ENCODE results near the gene KRT35. TPM values are rescaled to one million over a fixed set of nuclear protein-coding genes. Genes with fewer than 3 reads are reported as not detected.
A peak's percentile ranks its signal among the peaks of the same experiment; 100 is the strongest.

KRT35 gene
- total RNA-seq, 2 experiments from 2014 or later = not detected

DNA sequence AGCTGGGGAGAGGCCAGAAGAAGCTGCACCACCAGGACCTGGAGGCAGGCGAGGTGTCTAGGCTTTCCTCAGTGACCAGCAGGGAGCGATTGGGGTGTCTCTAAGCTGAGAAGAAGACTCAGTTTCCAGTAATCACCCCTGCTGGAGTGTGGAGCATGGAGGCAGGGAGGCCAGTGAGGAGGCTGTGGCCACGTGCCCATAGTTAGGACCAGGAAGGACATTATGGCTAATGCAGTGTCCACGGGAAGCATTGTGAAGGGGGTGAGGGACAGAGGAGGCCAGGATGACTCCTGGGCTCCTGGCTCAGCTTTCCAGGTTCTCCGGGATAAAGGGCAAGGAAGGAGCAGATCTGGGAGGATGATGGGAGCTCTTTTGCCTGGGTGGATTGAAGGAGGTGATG is 18.8 kb upstream of the KRT35 start:
- no peak overlapping the region for H3K4me3 ChIP-seq (ENCODE audit: low read length)
- no peak overlapping the region for H3K27ac ChIP-seq (ENCODE audit: low read depth in 1 of 2, low read length in 2 of 2)
- no peaks in the 10 kb centered on the region for H3K27me3 ChIP-seq (ENCODE audit: control insufficient read depth in 1 of 2, insufficient read depth in 2 of 2, low read length in 2 of 2)
- peaks cover 16% of the 10 kb centered on the region for H3K4me1 ChIP-seq (ENCODE audit: insufficient read depth, low read length)
- DNase-seq (no peak), ATAC-seq (ENCODE audit: poor library complexity) (no peak)
- H3K4me1 Mint-ChIP-seq (ENCODE audit: low read depth) = peaks cover 18% of the 10 kb centered on the region
- no peaks in the 10 kb centered on the region for H3K27me3 Mint-ChIP-seq
- POLR2A ChIA-PET = no interaction called here
- TF ChIP-seq, protein P1, sequence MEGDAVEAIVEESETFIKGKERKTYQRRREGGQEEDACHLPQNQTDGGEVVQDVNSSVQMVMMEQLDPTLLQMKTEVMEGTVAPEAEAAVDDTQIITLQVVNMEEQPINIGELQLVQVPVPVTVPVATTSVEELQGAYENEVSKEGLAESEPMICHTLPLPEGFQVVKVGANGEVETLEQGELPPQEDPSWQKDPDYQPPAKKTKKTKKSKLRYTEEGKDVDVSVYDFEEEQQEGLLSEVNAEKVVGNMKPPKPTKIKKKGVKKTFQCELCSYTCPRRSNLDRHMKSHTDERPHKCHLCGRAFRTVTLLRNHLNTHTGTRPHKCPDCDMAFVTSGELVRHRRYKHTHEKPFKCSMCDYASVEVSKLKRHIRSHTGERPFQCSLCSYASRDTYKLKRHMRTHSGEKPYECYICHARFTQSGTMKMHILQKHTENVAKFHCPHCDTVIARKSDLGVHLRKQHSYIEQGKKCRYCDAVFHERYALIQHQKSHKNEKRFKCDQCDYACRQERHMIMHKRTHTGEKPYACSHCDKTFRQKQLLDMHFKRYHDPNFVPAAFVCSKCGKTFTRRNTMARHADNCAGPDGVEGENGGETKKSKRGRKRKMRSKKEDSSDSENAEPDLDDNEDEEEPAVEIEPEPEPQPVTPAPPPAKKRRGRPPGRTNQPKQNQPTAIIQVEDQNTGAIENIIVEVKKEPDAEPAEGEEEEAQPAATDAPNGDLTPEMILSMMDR (IDR thresholded peaks at IDR 0.05) = no peak
- no peaks in the 10 kb centered on the region for H3K9me3 Mint-ChIP-seq
- no peak overlapping the region for H3K27ac Mint-ChIP-seq
- intact Hi-C loops (cut with DNase I, micrococcal nuclease) = loop anchor here in 1 of 2 experiments (10.0 kb wide), 1 partner anchor 175 kb away; no protein-coding TSS in a partner anchor
- no peaks in the 10 kb centered on the region for H3K36me3 ChIP-seq (ENCODE audit: insufficient read depth, low read length)
- CTCF ChIA-PET = no interaction called here
- H3K4me3 Mint-ChIP-seq = no peak overlapping the region
- H3K36me3 Mint-ChIP-seq (ENCODE audit: low read depth) = no peaks in the 10 kb centered on the region
- no peaks in the 10 kb centered on the region for H3K9me3 ChIP-seq (ENCODE audit: control insufficient read depth in 1 of 2, insufficient read depth in 1 of 2, low read length in 2 of 2)

DNA sequence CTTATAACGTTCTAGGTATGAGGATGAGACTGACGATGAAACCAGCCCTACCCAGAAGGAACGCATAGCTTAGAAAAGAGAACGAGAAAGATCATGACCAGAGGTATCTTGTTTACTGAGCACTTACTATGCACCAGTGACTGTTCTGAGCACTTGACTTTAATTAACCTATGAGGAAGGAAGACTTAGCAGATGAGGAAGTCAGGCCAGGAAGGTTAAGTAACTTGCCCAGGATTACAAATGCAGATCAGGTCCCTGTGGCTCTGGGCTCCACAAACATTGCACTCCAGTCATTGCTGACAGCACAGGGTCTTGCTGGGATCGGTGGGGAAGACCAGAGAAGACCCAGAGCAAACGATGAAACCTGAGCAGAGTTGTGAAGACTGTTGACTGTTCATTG is 17.3 kb upstream of the KRT35 start:
- no peaks in the 10 kb centered on the region for H3K27me3 ChIP-seq (ENCODE audit: control insufficient read depth in 1 of 2, insufficient read depth in 2 of 2, low read length in 2 of 2)
- H3K36me3 ChIP-seq (ENCODE audit: insufficient read depth, low read length) = no peaks in the 10 kb centered on the region
- no peak overlapping the region for H3K4me3 ChIP-seq (ENCODE audit: low read length)
- ChIA-PET CTCF (no interaction called here), POLR2A (no interaction called here)
- ATAC-seq (ENCODE audit: poor library complexity) (no peak), DNase-seq (peak in 2 of 14 experiments; percentile 41 to 51)
- Mint-ChIP-seq H3K27me3 (no peaks in the 10 kb centered on the region), H3K4me3 (no peak overlapping the region), H3K4me1 (ENCODE audit: low read depth) (peaks cover 22% of the 10 kb centered on the region), H3K9me3 (no peaks in the 10 kb centered on the region), H3K36me3 (ENCODE audit: low read depth) (no peaks in the 10 kb centered on the region), H3K27ac (no peak overlapping the region)
- no peak overlapping the region for H3K27ac ChIP-seq (ENCODE audit: low read depth in 1 of 2, low read length in 2 of 2)
- intact Hi-C loops (cut with DNase I, micrococcal nuclease) = loop anchor here in 1 of 2 experiments (10.0 kb wide), 1 partner anchor 173 kb away; no protein-coding TSS in a partner anchor
- H3K9me3 ChIP-seq (ENCODE audit: control insufficient read depth in 1 of 2, insufficient read depth in 1 of 2, low read length in 2 of 2) = no peaks in the 10 kb centered on the region
- TF ChIP-seq, protein P1 (IDR thresholded peaks at IDR 0.05) = no peak
- H3K4me1 ChIP-seq (ENCODE audit: insufficient read depth, low read length) = peaks cover 16% of the 10 kb centered on the region

DNA sequence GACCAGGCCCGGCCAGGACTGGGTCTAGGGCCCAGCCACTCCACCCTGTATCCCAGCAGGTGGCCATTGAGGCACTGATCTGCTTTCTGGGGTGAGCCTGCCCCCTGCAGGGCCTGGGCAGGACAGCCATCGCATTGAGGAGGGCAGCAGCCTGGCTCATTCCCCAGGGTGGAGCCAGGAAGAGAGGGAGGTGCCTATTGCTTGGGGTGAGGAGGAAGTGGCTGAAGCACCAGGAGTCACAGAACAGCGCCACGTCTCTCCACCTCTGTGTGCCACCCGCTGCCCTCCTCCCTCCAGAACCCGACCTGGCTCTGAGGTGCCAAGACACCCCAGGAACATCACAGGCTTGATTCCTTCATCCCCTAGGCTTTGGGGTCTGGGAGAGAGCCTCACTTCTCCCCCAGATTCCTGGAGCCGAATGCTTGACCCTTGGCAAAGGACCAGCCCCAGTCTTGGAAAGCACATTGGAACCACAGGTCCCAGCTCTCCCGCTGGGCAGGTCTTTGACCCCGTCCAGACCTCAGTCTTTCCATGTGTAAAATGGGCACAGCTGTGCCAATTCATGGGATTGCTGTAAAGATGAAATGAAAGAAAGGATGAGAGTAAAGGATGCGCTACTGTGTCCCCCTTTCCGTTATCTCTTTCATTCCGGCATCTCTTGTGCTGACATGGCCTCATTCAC is 16.0 kb upstream of the KRT35 start:
- Histone ChIP-seq H3K27ac (ENCODE audit: low read depth in 1 of 2, low read length in 2 of 2) (no peak overlapping the region), H3K36me3 (ENCODE audit: insufficient read depth, low read length) (no peaks in the 10 kb centered on the region), H3K4me3 (ENCODE audit: low read length) (no peak overlapping the region), H3K4me1 (ENCODE audit: insufficient read depth, low read length) (peaks cover 27% of the 10 kb centered on the region), H3K27me3 (ENCODE audit: control insufficient read depth in 1 of 2, insufficient read depth in 2 of 2, low read length in 2 of 2) (no peaks in the 10 kb centered on the region), H3K9me3 (ENCODE audit: control insufficient read depth in 1 of 2, insufficient read depth in 1 of 2, low read length in 2 of 2) (no peaks in the 10 kb centered on the region)
- peak; percentile 19 to 82 (median 44) for DNase-seq
- POLR2A ChIA-PET = no interaction called here
- TF ChIP-seq, protein P1 (IDR thresholded peaks at IDR 0.05) = peak; percentile 41
- H3K27ac Mint-ChIP-seq = no peak overlapping the region
- CTCF ChIA-PET = interaction anchor here (1.2 kb wide), 1 partner anchor 175 kb away, joined by 4 read pairs; no protein-coding TSS in a partner anchor
- peak; percentile 88 for ATAC-seq (ENCODE audit: poor library complexity)
- H3K4me3 Mint-ChIP-seq = no peak overlapping the region
- H3K36me3 Mint-ChIP-seq (ENCODE audit: low read depth) = no peaks in the 10 kb centered on the region
- intact Hi-C loops (cut with DNase I, micrococcal nuclease) = loop anchor here (1.0 to 10.0 kb wide), 2 partner anchors 172 to 588 kb away; no protein-coding TSS in a partner anchor
- peaks cover 25% of the 10 kb centered on the region for H3K4me1 Mint-ChIP-seq (ENCODE audit: low read depth)
- H3K9me3 Mint-ChIP-seq = no peaks in the 10 kb centered on the region
- H3K27me3 Mint-ChIP-seq = no peaks in the 10 kb centered on the region

All from CD4-positive, alpha-beta T cell (primary cell).